Panc1 (cell line): ENCODE data around the gene DTHD1. TPM values are rescaled to one million over a fixed set of nuclear protein-coding genes. Genes with fewer than 3 reads are reported as not detected.

Experiments used
- ATAC-seq: fragments of 200-7000 bp; cut with Tn5 transposase; 2 replicates; pipeline ENCODE4 v1.9.1; 2020; ENCODE audit warnings: mild to moderate bottlenecking, moderate library complexity
- BruUV-seq: library from RNA; stranded (reverse); fragments of 400-500 nt; replicated peaks from 2 replicates; lab custom pipeline; 2021; lab: Mats Ljungman, UMichigan
- CTCF ChIA-PET: fragments of 300-600 bp; sonication (Branson Sonifier 250); formaldehyde crosslinking; loops from one replicate; lab custom pipeline; 2022; ENCODE audit warnings: antibody characterized with exemption; lab: Charles Lee
- POLR2A ChIA-PET: fragments of 300-600 bp; sonication (Branson Sonifier 250); formaldehyde crosslinking; loops from one replicate; lab custom pipeline; 2022; ENCODE audit warnings: antibody characterized with exemption; lab: Charles Lee
- DNase-seq: peaks from one replicate; pipeline ENCODE4 v3.0.0-alpha.2; 2010; ENCODE audit warnings: low read depth, low spot score
- H3K27ac ChIP-seq: 2 replicates; pipeline ENCODE4 v1.5.1; 2011; ENCODE audit warnings: mild to moderate bottlenecking, low read length, inconsistent platforms
- H3K27me3 ChIP-seq: fragments of 200-500 bp; sonication (Bioruptor generic); 2 replicates; pipeline ENCODE4 v1.6.0; 2014; ENCODE audit warnings: low read length, inconsistent platforms; ENCODE audit not compliant: control insufficient read depth, insufficient read depth
- H3K36me3 ChIP-seq: fragments of 200-500 bp; sonication (Bioruptor generic); 2 replicates; pipeline ENCODE4 v1.5.1; 2014; ENCODE audit warnings: inconsistent platforms, mild to moderate bottlenecking, low read length, moderate library complexity; ENCODE audit not compliant: control insufficient read depth, insufficient read depth
- H3K4me1 ChIP-seq: 2 replicates; pipeline ENCODE4 v1.5.1; 2011; ENCODE audit warnings: inconsistent platforms, mild to moderate bottlenecking, low read length, moderate library complexity; ENCODE audit not compliant: control insufficient read depth, insufficient read depth
- H3K4me3 ChIP-seq, 2 experiments: 2 replicates each; pipeline ENCODE4 v1.5.1; 2011 to 2012; ENCODE audit warnings: low read depth in 2 of 2, low read length in 2 of 2, mild to moderate bottlenecking in 2 of 2, inconsistent platforms in 1 of 2, moderate library complexity in 1 of 2
- H3K9me3 ChIP-seq: fragments of 200-500 bp; sonication (Bioruptor generic); 2 replicates; pipeline ENCODE4 v1.5.1; 2014; ENCODE audit warnings: low read depth, mild to moderate bottlenecking, inconsistent platforms, low read length, moderate library complexity; ENCODE audit not compliant: control insufficient read depth, insufficient read depth
- CTCF ChIP-seq: fragments of 450-650 bp; IDR thresholded peaks from 2 replicates; pipeline ENCODE4 v1.5.1; 2017; ENCODE audit warnings: mild to moderate bottlenecking
- POLR2AphosphoS5 ChIP-seq: IDR thresholded peaks from 2 replicates; pipeline ENCODE4 v1.6.1; 2012; ENCODE audit warnings: mild to moderate bottlenecking, low read depth, low read length, moderate library complexity
- SIN3A ChIP-seq: IDR thresholded peaks from 2 replicates; pipeline ENCODE4 v1.6.1; 2012; ENCODE audit warnings: low read depth, mild to moderate bottlenecking, low read length, moderate library complexity, borderline replicate concordance; ENCODE audit not compliant: insufficient read depth
- TCF7L2 ChIP-seq: IDR thresholded peaks from 2 replicates; pipeline ENCODE4 v1.6.1; 2011; ENCODE audit warnings: mild to moderate bottlenecking, low read depth, low read length, inconsistent platforms
- in situ Hi-C: cut with HindIII; loops from 2 replicates; pipeline ENCODE4 v1.10.0; 2016; ENCODE audit warnings: low sequenced_read_pairs, low pct_unique_long_range_greater_than_20kb
- intact Hi-C: fragments of 100-400 bp; cut with micrococcal nuclease; formaldehyde crosslinking; loops from one replicate; pipeline ENCODE4 v1.10.0; 2022; ENCODE audit not compliant: unreplicated experiment
- total RNA-seq: library from RNA; stranded (reverse); gene quantifications from one replicate; pipeline ENCODE4 v1.2.1, GENCODE V29; 2021; ENCODE audit not compliant: unreplicated experiment
- TF ChIP-seq, protein P1 (sequence below), 2 experiments: IDR thresholded peaks; 2 replicates each; pipeline ENCODE4 v1.6.1; 2011 to 2012; ENCODE audit warnings: low read depth in 2 of 2, control low read depth in 1 of 2, low read length in 1 of 2, mild to moderate bottlenecking in 1 of 2, moderate library complexity in 1 of 2; ENCODE audit not compliant: insufficient read depth in 1 of 2

Gene DTHD1
- total RNA-seq, 1 experiment from 2014 or later = not detected

GRCh38 chr4:36349938-36350549 lies 68.6 kb downstream of the DTHD1 start:
- no peak overlapping the region for H3K27ac ChIP-seq
- no peaks in the 10 kb centered on the region for H3K36me3 ChIP-seq
- no TSS peak for BruUV-seq
- no peak overlapping the region for H3K4me3 ChIP-seq
- in situ Hi-C loops = no loop called here
- H3K27me3 ChIP-seq = no peaks in the 10 kb centered on the region
- DNase-seq (no peak), ATAC-seq (no peak)
- intact Hi-C loops = loop anchor here (2.0 to 5.0 kb wide), 2 partner anchors 49 to 1042 kb away; no protein-coding TSS in a partner anchor
- no peaks in the 10 kb centered on the region for H3K4me1 ChIP-seq
- TF ChIP-seq POLR2AphosphoS5 = no peak
- TF ChIP-seq, protein P1, sequence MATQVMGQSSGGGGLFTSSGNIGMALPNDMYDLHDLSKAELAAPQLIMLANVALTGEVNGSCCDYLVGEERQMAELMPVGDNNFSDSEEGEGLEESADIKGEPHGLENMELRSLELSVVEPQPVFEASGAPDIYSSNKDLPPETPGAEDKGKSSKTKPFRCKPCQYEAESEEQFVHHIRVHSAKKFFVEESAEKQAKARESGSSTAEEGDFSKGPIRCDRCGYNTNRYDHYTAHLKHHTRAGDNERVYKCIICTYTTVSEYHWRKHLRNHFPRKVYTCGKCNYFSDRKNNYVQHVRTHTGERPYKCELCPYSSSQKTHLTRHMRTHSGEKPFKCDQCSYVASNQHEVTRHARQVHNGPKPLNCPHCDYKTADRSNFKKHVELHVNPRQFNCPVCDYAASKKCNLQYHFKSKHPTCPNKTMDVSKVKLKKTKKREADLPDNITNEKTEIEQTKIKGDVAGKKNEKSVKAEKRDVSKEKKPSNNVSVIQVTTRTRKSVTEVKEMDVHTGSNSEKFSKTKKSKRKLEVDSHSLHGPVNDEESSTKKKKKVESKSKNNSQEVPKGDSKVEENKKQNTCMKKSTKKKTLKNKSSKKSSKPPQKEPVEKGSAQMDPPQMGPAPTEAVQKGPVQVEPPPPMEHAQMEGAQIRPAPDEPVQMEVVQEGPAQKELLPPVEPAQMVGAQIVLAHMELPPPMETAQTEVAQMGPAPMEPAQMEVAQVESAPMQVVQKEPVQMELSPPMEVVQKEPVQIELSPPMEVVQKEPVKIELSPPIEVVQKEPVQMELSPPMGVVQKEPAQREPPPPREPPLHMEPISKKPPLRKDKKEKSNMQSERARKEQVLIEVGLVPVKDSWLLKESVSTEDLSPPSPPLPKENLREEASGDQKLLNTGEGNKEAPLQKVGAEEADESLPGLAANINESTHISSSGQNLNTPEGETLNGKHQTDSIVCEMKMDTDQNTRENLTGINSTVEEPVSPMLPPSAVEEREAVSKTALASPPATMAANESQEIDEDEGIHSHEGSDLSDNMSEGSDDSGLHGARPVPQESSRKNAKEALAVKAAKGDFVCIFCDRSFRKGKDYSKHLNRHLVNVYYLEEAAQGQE (IDR thresholded peaks at IDR 0.05; ENCODE audit: insufficient read depth in 1 of 2, low read depth in 2 of 2, low read length in 1 of 2) = no peak
- no peak for TF ChIP-seq SIN3A
- no peak for TF ChIP-seq TCF7L2
- TF ChIP-seq CTCF = no peak
- POLR2A ChIA-PET = no interaction called here
- H3K9me3 ChIP-seq = no peaks in the 10 kb centered on the region
- CTCF ChIA-PET = no interaction called here

GRCh38 chr4:36351082-36351666 lies 69.8 kb downstream of the DTHD1 start:
- Histone ChIP-seq H3K27me3 (no peaks in the 10 kb centered on the region), H3K27ac (no peak overlapping the region), H3K4me3 (no peak overlapping the region), H3K4me1 (no peaks in the 10 kb centered on the region), H3K9me3 (no peaks in the 10 kb centered on the region), H3K36me3 (no peaks in the 10 kb centered on the region)
- ATAC-seq (no peak), DNase-seq (peak; percentile 13)
- TF ChIP-seq, protein P1 (IDR thresholded peaks at IDR 0.05; ENCODE audit: insufficient read depth in 1 of 2, low read depth in 2 of 2, low read length in 1 of 2) = no peak
- TF ChIP-seq CTCF = peak; percentile 72
- POLR2A ChIA-PET = no interaction called here
- intact Hi-C loops = loop anchor here (2.0 to 5.0 kb wide), 2 partner anchors 48 to 1041 kb away; no protein-coding TSS in a partner anchor
- CTCF ChIA-PET = no interaction called here
- no TSS peak for BruUV-seq
- in situ Hi-C loops = no loop called here
